H1 (cell line): ENCODE measurements around the gene C22orf23. TPM values are rescaled to one million over a fixed set of nuclear protein-coding genes. Genes with fewer than 3 reads are reported as not detected.
A peak's percentile ranks its signal among the peaks of the same experiment; 100 is the strongest.

ENCODE experiments used
- ASH2L ChIP-seq: fragments of 200-600, 300-600 bp; sonication (generic); IDR thresholded peaks from one replicate; pipeline ENCODE4 v1.7.1; 2017; ENCODE audit warnings: low read length
- BACH1 ChIP-seq: IDR thresholded peaks from 2 replicates; pipeline ENCODE4 v1.6.1; 2012; ENCODE audit warnings: low read length, improper control_type of control experiment
- BCL11A ChIP-seq, 2 experiments: IDR thresholded peaks; one replicate each; pipeline ENCODE4 v1.6.1; 2011; ENCODE audit warnings: low read depth in 2 of 2, low read length in 2 of 2, mild to moderate bottlenecking in 2 of 2
- CHD1 ChIP-seq: IDR thresholded peaks from 2 replicates; pipeline ENCODE4 v1.6.1; 2012; ENCODE audit warnings: low read depth, low read length, improper control_type of control experiment
- CREB1 ChIP-seq: IDR thresholded peaks from 2 replicates; pipeline ENCODE4 v1.6.1; 2012; ENCODE audit warnings: inconsistent platforms
- EP300 ChIP-seq, 2 experiments: IDR thresholded peaks; 1 replicate in 1 of 2; 2 replicates in 1 of 2; pipeline ENCODE4 v1.6.1; 2011 to 2012; ENCODE audit warnings: low read depth in 2 of 2, low read length in 2 of 2, mild to moderate bottlenecking in 2 of 2, borderline replicate concordance in 1 of 2, inconsistent platforms in 1 of 2, moderate library complexity in 1 of 2
- JUN ChIP-seq: IDR thresholded peaks from 2 replicates; pipeline ENCODE4 v1.6.1; 2011; ENCODE audit warnings: low read depth, mild to moderate bottlenecking, improper control_type of control experiment, low read length
- KDM5A ChIP-seq: fragments of 200-600 bp; IDR thresholded peaks from 2 replicates; pipeline ENCODE4 v1.7.1; 2012; ENCODE audit warnings: mild to moderate bottlenecking, low read length, inconsistent platforms, mixed read lengths
- NANOG ChIP-seq: IDR thresholded peaks from 2 replicates; pipeline ENCODE4 v1.6.1; 2011; ENCODE audit warnings: low read length, low read depth, mild to moderate bottlenecking, inconsistent platforms; ENCODE audit not compliant: insufficient read depth, poor library complexity, severe bottlenecking
- NRF1 ChIP-seq: IDR thresholded peaks from 2 replicates; pipeline ENCODE4 v1.6.1; 2011; ENCODE audit warnings: mild to moderate bottlenecking, low read depth, low read length, improper control_type of control experiment
- POLR2A ChIP-seq, 2 experiments: IDR thresholded peaks; 1 replicate in 1 of 2; 2 replicates in 1 of 2; pipeline ENCODE4 v1.6.1; 2011; ENCODE audit warnings: low read depth in 2 of 2, low read length in 2 of 2, mild to moderate bottlenecking in 2 of 2; ENCODE audit errors: control extremely low read depth in 1 of 2
- POLR2AphosphoS5 ChIP-seq: IDR thresholded peaks from 2 replicates; pipeline ENCODE4 v1.6.1; 2011; ENCODE audit warnings: low read depth, low read length
- POU5F1 ChIP-seq: IDR thresholded peaks from 2 replicates; pipeline ENCODE4 v1.6.1; 2011; ENCODE audit warnings: low read depth, mild to moderate bottlenecking, low read length, moderate library complexity
- RAD21 ChIP-seq, 2 experiments: IDR thresholded peaks in 1 of 2; conservative IDR thresholded peaks in 1 of 2; 2 replicates each; pipeline ENCODE4 v1.6.1; 2011; ENCODE audit warnings: low read depth in 2 of 2, low read length in 2 of 2, improper control_type of control experiment in 1 of 2, inconsistent platforms in 1 of 2, mild to moderate bottlenecking in 1 of 2, moderate library complexity in 1 of 2
- RFX5 ChIP-seq: IDR thresholded peaks from 2 replicates; pipeline ENCODE4 v1.6.1; 2011; ENCODE audit warnings: low read depth, low read length, improper control_type of control experiment, borderline replicate concordance
- RXRA ChIP-seq: IDR thresholded peaks from 2 replicates; pipeline ENCODE4 v1.6.1; 2011; ENCODE audit warnings: low read depth, mild to moderate bottlenecking, low read length, moderate library complexity; ENCODE audit not compliant: insufficient read depth
- SIN3A ChIP-seq, 2 experiments: IDR thresholded peaks in 1 of 2; conservative IDR thresholded peaks in 1 of 2; 2 replicates each; pipeline ENCODE4 v1.6.1; 2011 to 2012; ENCODE audit warnings: low read length in 2 of 2, improper control_type of control experiment in 1 of 2, low read depth in 1 of 2, mild to moderate bottlenecking in 1 of 2
- SIX5 ChIP-seq: IDR thresholded peaks from 2 replicates; pipeline ENCODE4 v1.6.1; 2011; ENCODE audit warnings: mild to moderate bottlenecking, low read depth, low read length
- SP2 ChIP-seq: IDR thresholded peaks from 2 replicates; pipeline ENCODE4 v1.6.1; 2012; ENCODE audit warnings: mild to moderate bottlenecking, low read length, inconsistent platforms
- SP4 ChIP-seq: IDR thresholded peaks from 2 replicates; pipeline ENCODE4 v1.6.1; 2012; ENCODE audit warnings: low read length, inconsistent platforms
- SUZ12 ChIP-seq: fragments of 200-600 bp; sonication (generic); IDR thresholded peaks from 2 replicates; pipeline ENCODE4 v1.6.1; 2012; ENCODE audit warnings: mild to moderate bottlenecking, inconsistent platforms, low read length, moderate library complexity, mixed read lengths
- TCF12 ChIP-seq: IDR thresholded peaks from 2 replicates; pipeline ENCODE4 v1.6.1; 2011; ENCODE audit warnings: low read depth, mild to moderate bottlenecking, low read length
- TEAD4 ChIP-seq: IDR thresholded peaks from 2 replicates; pipeline ENCODE4 v1.6.1; 2012; ENCODE audit warnings: low read depth, low read length, inconsistent platforms, mixed read lengths
- polyA plus RNA-seq, 7 experiments: library from polyadenylated mRNA; depleted of rRNA in 3 of 7; stranded (reverse) in 5 of 7; unstranded in 2 of 7; fragments of >200 nt in 5 of 7; fragments of 200-250 nt in 2 of 7; gene quantifications; 1 replicate in 5 of 7; 2 replicates in 1 of 7; 4 replicates in 1 of 7; pipeline versions ENCODE4 v1.2.1 to v1.2.3, GENCODE V29; 2011 to 2013; ENCODE audit warnings: missing spikeins in 2 of 7, mixed read lengths in 2 of 7
- total RNA-seq: library from RNA; stranded (reverse); fragmentation: NEBNext Ultra II Directional; extraction: Animal tissue kit (Norgen Biotek cat#: 25700); gene quantifications from 2 replicates; pipeline ENCODE4 v1.2.1, GENCODE V29; 2021
- TF ChIP-seq, protein P1 (sequence below): IDR thresholded peaks from 2 replicates; pipeline ENCODE4 v1.6.1; 2012; ENCODE audit warnings: inconsistent platforms

C22orf23 gene
- total and polyA plus RNA-seq, 2 of the 8 experiments (the other 6 are each of a cell fraction or from before 2014, with no cell fraction given), result 0.50 to 0.54 TPM

DNA sequence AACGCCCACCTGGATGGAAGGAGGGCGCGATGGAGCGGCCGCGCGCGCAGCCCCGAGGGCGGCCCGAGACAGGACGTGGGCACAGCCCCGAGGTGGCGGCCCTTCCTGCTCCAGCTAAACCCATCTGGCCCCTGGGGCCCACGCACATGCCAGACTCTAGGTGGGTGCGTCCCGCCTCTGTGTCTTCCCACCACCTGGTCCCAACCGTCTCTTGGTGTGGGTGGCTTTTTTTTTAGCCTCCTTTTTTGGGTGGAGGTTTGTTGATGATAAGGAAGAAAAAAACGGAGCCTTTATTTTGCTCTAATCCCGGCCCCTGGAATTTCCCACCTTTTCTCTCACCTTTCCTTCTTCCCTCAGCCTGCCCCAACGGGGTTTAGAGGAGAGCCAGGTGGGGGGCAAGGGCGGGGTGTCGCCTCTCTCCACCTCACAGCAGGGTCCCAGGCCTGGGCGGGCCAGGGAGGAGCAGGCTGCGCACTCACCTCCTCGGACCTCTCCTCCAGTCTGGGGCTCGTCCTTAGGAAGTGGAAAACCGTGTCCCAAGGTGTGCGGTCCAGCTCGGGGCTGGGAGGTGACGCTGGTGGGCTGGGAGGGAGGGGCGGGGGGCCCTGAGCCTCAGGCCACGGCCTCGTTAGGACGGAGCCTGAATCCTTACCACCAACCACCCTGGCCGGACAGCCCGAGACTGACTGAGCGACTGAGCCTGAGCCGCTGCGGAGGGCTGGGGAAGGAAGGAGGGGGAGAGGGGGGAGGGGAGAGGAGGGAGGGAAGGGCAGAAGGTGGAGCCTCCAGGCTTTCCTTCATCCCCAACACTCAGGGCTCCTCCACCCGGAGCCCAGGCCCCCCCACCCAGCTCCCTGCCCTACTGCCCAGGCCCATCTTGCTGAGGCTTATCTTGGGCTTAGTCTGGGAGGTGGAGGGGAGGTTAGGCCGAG lies 30.7 kb upstream of the C22orf23 start, which contains the start of gene SOX10 (continued):
- TF ChIP-seq NANOG, result no peak
- TF ChIP-seq CHD1, result no peak
- no peak for TF ChIP-seq RAD21 (IDR thresholded peaks at IDR 0.05 in 1 of 2, conservative IDR thresholded peaks at IDR 0.05 in 1 of 2; ENCODE audit: low read depth in 2 of 2, low read length in 2 of 2)
- no peak for TF ChIP-seq TEAD4
- TF ChIP-seq SIN3A (conservative IDR thresholded peaks at IDR 0.05 in 1 of 2, IDR thresholded peaks at IDR 0.05 in 1 of 2; ENCODE audit: low read depth in 1 of 2, low read length in 2 of 2), result peak in 1 of 2 experiments; percentile 43; a peak in 1 of 4 replicates
- TF ChIP-seq SIX5, result no peak
- TF ChIP-seq SUZ12, result peak; percentile 20; the same call in 1 of the 2 replicates
- TF ChIP-seq TCF12, result no peak
- TF ChIP-seq CREB1, result no peak
- TF ChIP-seq EP300 (IDR thresholded peaks at IDR 0.05; ENCODE audit: borderline replicate concordance in 1 of 2, low read depth in 2 of 2, low read length in 2 of 2), result no peak
- no peak for TF ChIP-seq SP4
- TF ChIP-seq KDM5A, result no peak
- TF ChIP-seq RFX5, result no peak
- no peak for TF ChIP-seq SP2
- no peak for TF ChIP-seq BACH1
- no peak for TF ChIP-seq RXRA
- no peak for TF ChIP-seq BCL11A (IDR thresholded peaks at IDR 0.05; ENCODE audit: low read depth in 2 of 2, low read length in 2 of 2)
- TF ChIP-seq ASH2L, result no peak
- no peak for TF ChIP-seq JUN
- TF ChIP-seq, protein P1, sequence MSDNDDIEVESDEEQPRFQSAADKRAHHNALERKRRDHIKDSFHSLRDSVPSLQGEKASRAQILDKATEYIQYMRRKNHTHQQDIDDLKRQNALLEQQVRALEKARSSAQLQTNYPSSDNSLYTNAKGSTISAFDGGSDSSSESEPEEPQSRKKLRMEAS, result 0 out of 2 replicates have a peak, but pooled peaks have one; percentile 18
- peak in 1 of 2 experiments; percentile 56; a peak in 1 of 3 replicates for TF ChIP-seq POLR2A (IDR thresholded peaks at IDR 0.05; ENCODE audit: control extremely low read depth in 1 of 2, low read depth in 2 of 2, low read length in 2 of 2)
- TF ChIP-seq POLR2AphosphoS5, result peak; percentile 46; the same call in 1 of the 2 replicates
- no peak for TF ChIP-seq NRF1
- TF ChIP-seq POU5F1, result no peak
